ENCODE results near the gene PSMD6. TPM values are rescaled to one million over a fixed set of nuclear protein-coding genes. Genes with fewer than 3 reads are reported as not detected.

PSMD6 gene
- total RNA-seq, 1 donor from 2014 or later: 76.9 TPM

DNA sequence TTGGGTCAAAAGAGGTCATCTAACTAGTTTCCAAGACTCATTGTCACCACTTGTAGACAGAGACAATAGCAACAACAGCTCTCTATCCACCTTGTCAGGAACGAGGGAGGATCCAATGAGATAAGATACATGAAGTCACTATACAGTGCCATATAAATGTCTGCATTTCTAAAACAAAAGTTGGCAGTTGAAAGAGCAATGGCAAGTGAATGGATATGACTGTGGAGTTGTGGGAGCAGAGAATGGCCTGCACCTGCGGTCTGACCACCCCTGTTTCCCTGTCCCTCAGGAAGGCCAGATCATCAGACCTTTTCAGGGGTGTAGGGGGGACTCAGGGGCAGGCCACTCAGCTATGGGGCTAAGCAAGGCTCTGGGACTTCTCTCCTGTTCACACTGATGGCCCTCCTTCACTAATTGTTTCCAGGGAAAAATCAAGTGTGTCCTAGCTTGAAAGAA lies 40.7 kb upstream of the PSMD6 start:
- TF ChIP-seq, protein P1, sequence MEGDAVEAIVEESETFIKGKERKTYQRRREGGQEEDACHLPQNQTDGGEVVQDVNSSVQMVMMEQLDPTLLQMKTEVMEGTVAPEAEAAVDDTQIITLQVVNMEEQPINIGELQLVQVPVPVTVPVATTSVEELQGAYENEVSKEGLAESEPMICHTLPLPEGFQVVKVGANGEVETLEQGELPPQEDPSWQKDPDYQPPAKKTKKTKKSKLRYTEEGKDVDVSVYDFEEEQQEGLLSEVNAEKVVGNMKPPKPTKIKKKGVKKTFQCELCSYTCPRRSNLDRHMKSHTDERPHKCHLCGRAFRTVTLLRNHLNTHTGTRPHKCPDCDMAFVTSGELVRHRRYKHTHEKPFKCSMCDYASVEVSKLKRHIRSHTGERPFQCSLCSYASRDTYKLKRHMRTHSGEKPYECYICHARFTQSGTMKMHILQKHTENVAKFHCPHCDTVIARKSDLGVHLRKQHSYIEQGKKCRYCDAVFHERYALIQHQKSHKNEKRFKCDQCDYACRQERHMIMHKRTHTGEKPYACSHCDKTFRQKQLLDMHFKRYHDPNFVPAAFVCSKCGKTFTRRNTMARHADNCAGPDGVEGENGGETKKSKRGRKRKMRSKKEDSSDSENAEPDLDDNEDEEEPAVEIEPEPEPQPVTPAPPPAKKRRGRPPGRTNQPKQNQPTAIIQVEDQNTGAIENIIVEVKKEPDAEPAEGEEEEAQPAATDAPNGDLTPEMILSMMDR (IDR thresholded peaks at IDR 0.05; ENCODE audit: unreplicated experiment): no peak
- Mint-ChIP-seq H3K4me3 (ENCODE audit: low read depth) (no peak overlapping the region), H3K9me3 (ENCODE audit: low read depth) (no peaks in the 10 kb centered on the region), H3K27ac (no peak overlapping the region), H3K36me3 (ENCODE audit: insufficient read depth) (no peaks in the 10 kb centered on the region), H3K27me3 (peaks cover 8% of the 10 kb centered on the region), H3K4me1 (ENCODE audit: low read depth) (peaks cover 7% of the 10 kb centered on the region)
- no peak for DNase-seq (ENCODE audit: low spot score, unreplicated experiment)

DNA sequence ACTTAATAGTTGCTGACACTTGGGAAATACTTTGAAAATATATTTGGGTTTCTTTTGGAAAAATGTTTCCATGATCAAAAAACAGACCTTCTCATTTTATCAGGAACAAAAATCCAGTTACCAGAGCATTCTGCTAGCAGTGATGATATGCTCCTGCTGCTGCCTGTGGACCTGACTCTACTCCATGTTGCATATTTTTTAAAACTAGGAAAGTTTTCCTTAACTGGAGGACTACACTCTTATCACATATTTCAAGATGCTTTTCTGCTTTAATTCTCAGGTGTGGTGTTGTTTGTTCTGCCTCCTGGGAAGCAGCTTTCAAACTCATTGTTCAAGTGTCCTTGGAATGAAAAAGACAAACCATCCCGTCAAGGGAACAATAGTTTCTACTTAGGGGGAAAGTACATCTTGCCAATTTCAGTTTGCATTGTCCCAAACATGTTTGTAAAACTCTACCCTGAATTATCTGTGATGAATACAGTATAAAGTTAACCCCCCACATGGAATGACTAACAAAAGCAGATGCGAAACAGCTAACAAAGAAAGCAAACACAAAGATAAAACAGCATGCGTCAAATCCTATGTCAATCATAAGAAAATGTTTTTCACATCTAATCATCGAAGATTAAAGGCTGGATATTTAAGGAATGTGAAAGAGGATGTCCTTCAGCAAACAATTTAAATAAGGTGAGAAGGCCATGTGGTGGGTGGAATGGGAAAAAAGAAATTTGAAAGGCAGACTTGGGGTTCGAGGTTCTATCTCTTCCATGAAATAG lies 40.1 kb upstream of the PSMD6 start:
- Mint-ChIP-seq H3K4me3 (ENCODE audit: low read depth) (no peak overlapping the region), H3K27ac (no peak overlapping the region), H3K36me3 (ENCODE audit: insufficient read depth) (no peaks in the 10 kb centered on the region), H3K4me1 (ENCODE audit: low read depth) (peaks cover 7% of the 10 kb centered on the region), H3K9me3 (ENCODE audit: low read depth) (no peaks in the 10 kb centered on the region), H3K27me3 (peaks cover 8% of the 10 kb centered on the region)
- TF ChIP-seq, protein P1 (IDR thresholded peaks at IDR 0.05; ENCODE audit: unreplicated experiment): no peak
- DNase-seq (ENCODE audit: low spot score, unreplicated experiment): no peak

DNA sequence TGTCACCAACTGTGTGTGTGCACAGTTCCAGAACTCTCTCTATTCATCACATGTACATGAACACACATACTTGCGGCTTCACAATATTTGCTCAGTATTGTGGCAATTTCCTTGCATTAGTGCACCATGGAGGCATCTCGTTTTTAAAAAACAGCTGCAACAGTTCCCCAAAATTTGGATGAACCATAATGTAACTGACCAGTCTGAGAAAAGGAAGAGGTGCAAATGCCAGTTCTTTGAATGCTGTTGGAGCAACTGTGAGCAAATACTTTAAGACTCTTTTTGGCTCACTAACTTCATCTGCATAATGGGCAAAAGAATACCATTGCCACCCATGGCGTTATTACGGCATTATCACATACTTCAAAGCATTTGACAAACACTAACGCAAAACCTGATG lies 38.3 kb upstream of the PSMD6 start:
- TF ChIP-seq, protein P1 (IDR thresholded peaks at IDR 0.05; ENCODE audit: unreplicated experiment): no peak
- Mint-ChIP-seq H3K27ac (no peak overlapping the region), H3K4me1 (ENCODE audit: low read depth) (peaks cover 7% of the 10 kb centered on the region), H3K9me3 (ENCODE audit: low read depth) (no peaks in the 10 kb centered on the region), H3K4me3 (ENCODE audit: low read depth) (no peak overlapping the region), H3K27me3 (peaks cover 11% of the 10 kb centered on the region), H3K36me3 (ENCODE audit: insufficient read depth) (no peaks in the 10 kb centered on the region)
- DNase-seq (ENCODE audit: low spot score, unreplicated experiment): no peak

DNA sequence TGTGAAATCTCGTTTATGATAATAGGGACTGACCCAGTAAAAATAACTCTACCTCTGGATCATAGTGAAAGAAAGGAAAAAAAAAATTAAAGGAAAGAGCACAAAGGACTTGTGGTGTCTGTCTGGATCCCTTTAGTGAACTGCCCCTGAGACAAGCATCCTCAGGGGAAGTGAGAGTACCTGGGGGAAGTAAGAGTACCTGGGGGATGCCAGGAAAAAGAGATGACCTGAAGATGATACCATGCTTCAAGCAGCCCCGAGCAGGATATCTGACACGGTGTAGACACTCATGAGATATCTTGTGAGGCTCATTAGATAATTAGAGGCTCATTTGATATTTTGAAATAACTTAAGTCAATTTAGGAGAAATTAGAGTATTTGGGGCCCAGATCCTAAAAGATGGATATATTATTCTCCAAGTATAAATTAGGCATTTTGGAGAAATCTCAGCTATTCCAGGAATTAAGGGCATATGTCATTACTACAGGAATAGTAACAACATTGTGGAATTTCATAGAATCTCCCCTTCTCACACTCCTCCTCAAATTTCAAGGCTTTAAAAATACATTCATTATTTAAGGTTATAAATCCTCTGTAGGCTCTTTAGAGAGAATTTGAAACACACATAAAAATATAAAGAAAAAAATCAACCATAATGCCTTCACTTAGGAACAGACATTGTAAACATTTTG lies 36.3 kb upstream of the PSMD6 start:
- Mint-ChIP-seq H3K4me3 (ENCODE audit: low read depth) (no peak overlapping the region), H3K27me3 (peaks cover 17% of the 10 kb centered on the region), H3K27ac (no peak overlapping the region), H3K36me3 (ENCODE audit: insufficient read depth) (no peaks in the 10 kb centered on the region), H3K4me1 (ENCODE audit: low read depth) (peaks cover 7% of the 10 kb centered on the region), H3K9me3 (ENCODE audit: low read depth) (no peaks in the 10 kb centered on the region)
- no peak for DNase-seq (ENCODE audit: low spot score, unreplicated experiment)
- TF ChIP-seq, protein P1 (IDR thresholded peaks at IDR 0.05; ENCODE audit: unreplicated experiment): no peak

DNA sequence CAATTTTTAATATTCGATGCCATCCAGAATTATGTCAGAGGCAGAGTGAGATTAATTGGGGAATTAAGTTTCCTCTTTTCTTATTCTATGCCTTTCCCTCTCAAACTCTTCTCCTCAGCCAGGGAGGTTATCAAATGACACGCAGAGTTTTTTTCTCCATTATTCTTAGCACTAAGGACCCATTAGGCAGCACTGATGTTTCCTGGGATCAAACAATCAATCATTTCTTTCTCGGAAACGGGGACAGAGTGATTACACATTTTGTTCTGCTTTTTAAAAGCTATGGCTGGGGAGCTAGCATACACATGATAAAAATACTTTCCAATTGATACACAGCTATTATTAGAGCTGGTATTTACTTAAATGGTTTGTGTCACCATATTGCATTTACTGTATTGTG lies 35.3 kb upstream of the PSMD6 start:
- TF ChIP-seq, protein P1 (IDR thresholded peaks at IDR 0.05; ENCODE audit: unreplicated experiment): no peak
- peaks cover 16% of the 10 kb centered on the region for H3K27me3 Mint-ChIP-seq
- DNase-seq (ENCODE audit: low spot score, unreplicated experiment): no peak
- H3K36me3 Mint-ChIP-seq (ENCODE audit: insufficient read depth): no peaks in the 10 kb centered on the region
- no peak overlapping the region for H3K4me3 Mint-ChIP-seq (ENCODE audit: low read depth)
- no peak overlapping the region for H3K27ac Mint-ChIP-seq
- H3K4me1 Mint-ChIP-seq (ENCODE audit: low read depth): peaks cover 5% of the 10 kb centered on the region
- H3K9me3 Mint-ChIP-seq (ENCODE audit: low read depth): no peaks in the 10 kb centered on the region
